ENCODE results near the gene WDR26. TPM values are rescaled to one million over a fixed set of nuclear protein-coding genes. Genes with fewer than 3 reads are reported as not detected.

Gene WDR26
- total RNA-seq, 1 donor from 2014 or later, result 22.2 TPM

DNA sequence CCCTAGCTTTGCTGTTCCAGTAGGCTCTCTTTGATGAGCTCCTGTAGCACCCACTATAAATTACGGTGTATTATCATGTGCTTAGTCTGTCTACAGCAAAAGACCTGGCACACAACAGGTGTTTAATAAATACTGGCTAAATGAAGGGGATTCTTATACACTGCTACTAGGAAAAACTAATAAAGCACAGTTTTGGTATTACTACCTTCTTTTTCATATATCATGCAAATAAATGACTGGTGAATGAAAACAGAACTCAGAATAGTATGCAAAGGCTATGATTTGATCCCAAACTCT is 26.4 kb downstream of the WDR26 start:
- DNase-seq (ENCODE audit: low read depth), result no peak
- no peak overlapping the region for H3K4me3 ChIP-seq (ENCODE audit: low read depth, low read length)
- TF ChIP-seq, protein P1, sequence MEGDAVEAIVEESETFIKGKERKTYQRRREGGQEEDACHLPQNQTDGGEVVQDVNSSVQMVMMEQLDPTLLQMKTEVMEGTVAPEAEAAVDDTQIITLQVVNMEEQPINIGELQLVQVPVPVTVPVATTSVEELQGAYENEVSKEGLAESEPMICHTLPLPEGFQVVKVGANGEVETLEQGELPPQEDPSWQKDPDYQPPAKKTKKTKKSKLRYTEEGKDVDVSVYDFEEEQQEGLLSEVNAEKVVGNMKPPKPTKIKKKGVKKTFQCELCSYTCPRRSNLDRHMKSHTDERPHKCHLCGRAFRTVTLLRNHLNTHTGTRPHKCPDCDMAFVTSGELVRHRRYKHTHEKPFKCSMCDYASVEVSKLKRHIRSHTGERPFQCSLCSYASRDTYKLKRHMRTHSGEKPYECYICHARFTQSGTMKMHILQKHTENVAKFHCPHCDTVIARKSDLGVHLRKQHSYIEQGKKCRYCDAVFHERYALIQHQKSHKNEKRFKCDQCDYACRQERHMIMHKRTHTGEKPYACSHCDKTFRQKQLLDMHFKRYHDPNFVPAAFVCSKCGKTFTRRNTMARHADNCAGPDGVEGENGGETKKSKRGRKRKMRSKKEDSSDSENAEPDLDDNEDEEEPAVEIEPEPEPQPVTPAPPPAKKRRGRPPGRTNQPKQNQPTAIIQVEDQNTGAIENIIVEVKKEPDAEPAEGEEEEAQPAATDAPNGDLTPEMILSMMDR (conservative IDR thresholded peaks at IDR 0.05; ENCODE audit: low read depth, low read length), result no peak

DNA sequence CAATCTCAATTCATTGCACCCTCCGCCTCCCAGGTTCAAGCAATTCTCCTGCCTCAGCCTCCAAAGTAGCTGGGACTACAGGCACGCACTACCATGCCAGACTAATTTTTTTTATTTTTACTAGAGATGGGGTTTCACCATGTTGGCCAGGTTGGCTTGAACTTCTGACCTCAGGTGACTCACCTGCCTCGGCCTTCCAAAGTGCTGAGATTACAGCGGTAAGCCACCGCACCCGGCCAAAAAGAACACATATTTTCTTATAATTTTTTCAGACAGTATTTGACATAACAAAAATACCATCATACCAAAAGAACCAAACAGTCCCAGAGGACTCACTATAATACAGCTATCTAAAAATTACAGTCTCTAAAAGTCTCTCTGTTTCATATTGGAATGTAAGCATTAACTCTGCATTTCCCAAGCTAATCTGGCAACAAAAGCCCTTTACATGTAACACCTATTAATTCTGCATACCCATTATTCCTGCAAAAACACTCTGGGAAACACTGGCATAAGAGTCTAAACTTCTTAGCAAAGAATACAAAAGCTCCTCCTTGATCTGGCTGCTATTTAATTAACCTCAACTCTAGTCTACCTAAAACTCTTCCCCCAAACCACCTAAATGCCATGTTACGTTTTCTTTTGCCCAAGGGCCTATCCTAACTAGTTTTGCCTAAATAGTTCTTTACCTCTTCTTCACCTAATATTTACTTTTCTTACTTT is 26.9 kb downstream of the WDR26 start:
- H3K4me3 ChIP-seq (ENCODE audit: low read depth, low read length), result no peak overlapping the region
- no peak for DNase-seq (ENCODE audit: low read depth)
- TF ChIP-seq, protein P1 (conservative IDR thresholded peaks at IDR 0.05; ENCODE audit: low read depth, low read length), result no peak

DNA sequence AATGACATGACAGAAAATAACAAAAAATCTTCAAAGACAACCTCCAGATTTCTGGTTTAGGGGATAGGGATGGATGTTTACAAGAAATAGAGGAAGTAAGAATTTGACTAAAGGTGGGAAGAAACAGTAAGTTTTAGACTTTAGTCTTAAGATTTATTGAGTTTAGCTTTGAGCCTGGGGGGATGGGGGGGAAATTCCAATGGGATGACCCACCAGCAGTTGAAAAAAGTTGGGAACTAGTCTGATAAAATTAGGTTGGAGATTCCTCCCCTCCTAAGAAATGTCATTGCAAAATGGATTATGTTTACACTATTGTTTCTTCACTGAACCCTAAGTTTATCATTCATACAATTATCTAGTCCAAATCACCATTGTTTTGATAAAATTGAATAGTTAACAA is 28.4 kb downstream of the WDR26 start:
- no peak for DNase-seq (ENCODE audit: low read depth)
- H3K4me3 ChIP-seq (ENCODE audit: low read depth, low read length), result no peak overlapping the region
- TF ChIP-seq, protein P1 (conservative IDR thresholded peaks at IDR 0.05; ENCODE audit: low read depth, low read length), result no peak

DNA sequence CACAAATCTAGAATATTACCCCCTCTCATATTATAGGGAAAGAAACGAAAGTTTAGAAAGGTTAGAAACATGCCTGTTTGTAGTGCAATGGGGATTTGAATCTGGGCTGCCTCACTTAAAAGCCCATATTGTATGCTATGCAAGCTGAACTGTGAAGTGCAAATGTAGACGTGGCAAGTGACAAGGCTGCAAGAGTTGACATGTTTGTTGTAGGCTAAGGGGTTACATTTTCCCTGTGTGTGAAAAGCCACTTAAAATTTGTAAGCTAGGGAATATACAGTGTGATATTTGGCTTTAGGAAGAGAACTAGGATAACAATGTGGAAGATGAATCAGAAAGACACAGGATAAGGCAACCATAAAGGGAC is 29.0 kb downstream of the WDR26 start:
- no peak for DNase-seq (ENCODE audit: low read depth)
- TF ChIP-seq, protein P1 (conservative IDR thresholded peaks at IDR 0.05; ENCODE audit: low read depth, low read length), result no peak
- no peak overlapping the region for H3K4me3 ChIP-seq (ENCODE audit: low read depth, low read length)

DNA sequence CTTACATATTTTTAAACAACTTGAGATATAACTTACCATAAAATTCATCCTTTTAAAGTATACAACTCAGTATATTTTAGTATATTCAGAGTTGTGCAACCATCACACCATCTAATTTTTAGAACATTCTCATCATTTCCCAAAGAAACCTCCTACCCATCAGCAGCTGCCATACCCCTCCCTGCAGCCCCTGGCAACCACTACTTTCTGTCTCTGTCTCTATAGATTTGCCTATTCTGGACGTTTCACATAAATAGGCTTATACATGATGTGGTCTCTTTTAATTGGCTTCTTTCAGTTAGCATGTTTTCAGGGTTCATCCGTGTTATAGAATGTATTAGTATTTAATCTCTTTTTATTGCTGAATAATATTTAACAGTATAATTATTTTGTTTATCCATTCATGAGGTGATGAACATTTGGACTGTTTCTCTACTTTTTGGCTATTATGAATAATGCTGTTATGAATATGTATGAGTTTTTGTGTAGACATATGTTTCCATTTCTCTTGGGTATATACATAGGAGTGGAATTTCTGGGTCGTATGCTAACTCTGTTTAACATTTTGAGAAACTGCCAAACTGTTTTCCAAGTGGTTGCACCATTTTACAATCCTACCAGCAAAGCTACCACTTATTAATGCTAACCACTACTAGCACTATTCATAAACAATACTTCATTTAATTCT is 29.5 kb downstream of the WDR26 start:
- no peak for DNase-seq (ENCODE audit: low read depth)
- H3K4me3 ChIP-seq (ENCODE audit: low read depth, low read length), result no peak overlapping the region
- TF ChIP-seq, protein P1 (conservative IDR thresholded peaks at IDR 0.05; ENCODE audit: low read depth, low read length), result no peak

DNA sequence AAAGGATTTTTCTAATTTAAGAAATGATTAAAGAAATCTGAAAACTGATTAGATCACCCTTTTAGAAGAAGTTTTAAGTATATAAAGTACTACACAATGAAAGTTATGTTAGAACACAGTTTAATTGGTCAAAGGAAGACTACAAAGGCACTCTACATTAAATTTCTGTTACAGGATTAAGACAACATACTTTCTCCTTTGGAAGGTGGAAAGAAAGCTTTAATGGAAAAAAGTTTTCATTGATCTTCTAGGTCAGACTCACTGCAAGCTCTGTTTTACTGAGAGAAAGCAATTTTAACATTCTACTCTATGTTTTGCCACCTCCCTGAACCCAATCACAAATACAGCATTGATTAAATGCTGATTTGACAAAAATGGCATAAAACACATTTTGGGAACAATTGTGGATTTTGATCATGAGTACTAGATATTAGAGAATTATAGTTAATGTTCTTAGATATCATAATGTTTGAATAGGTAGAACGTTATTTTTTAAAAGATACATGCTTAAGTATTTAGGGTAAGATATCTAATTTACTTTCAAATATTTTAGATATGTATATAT is 32.0 kb downstream of the WDR26 start:
- TF ChIP-seq, protein P1 (conservative IDR thresholded peaks at IDR 0.05; ENCODE audit: low read depth, low read length), result no peak
- DNase-seq (ENCODE audit: low read depth), result no peak
- no peak overlapping the region for H3K4me3 ChIP-seq (ENCODE audit: low read depth, low read length)

All from epithelial cell of proximal tubule (primary cell).